Tibial nerve (tissue), 4 donors: ENCODE data around the gene A3GALT2. TPM values are rescaled to one million over a fixed set of nuclear protein-coding genes. Genes with fewer than 3 reads are reported as not detected.

ENCODE experiments used
- DNase-seq, 2 donors: peaks; one replicate each; pipeline ENCODE4 v3.0.0-alpha.2; 2019; ENCODE audit warnings: low spot score in 2 of 2
- H3K27ac ChIP-seq, 4 donors: fragments of 200-600 bp; sonication (generic) in 3 of 4; one replicate each; pipeline ENCODE4 v1.5.1; 2017 to 2019; ENCODE audit warnings: mild to moderate bottlenecking in 1 of 4
- H3K27me3 ChIP-seq, 2 donors: fragments of 200-600 bp; sonication (generic) in 1 of 2; one replicate each; pipeline versions ENCODE4 v1.5.1 to v1.6.0; 2017 to 2019
- H3K36me3 ChIP-seq, 3 donors: fragments of 200-600 bp; sonication (generic); one replicate each; pipeline ENCODE4 v1.5.1; 2018 to 2019
- H3K4me1 ChIP-seq, 4 donors: fragments of 200-600 bp; sonication (generic) in 3 of 4; one replicate each; pipeline ENCODE4 v1.5.1; 2017 to 2019
- H3K4me3 ChIP-seq, 4 donors: fragments of 200-600 bp; sonication (generic) in 3 of 4; one replicate each; pipeline ENCODE4 v1.5.1; 2017 to 2019; ENCODE audit warnings: mild to moderate bottlenecking in 1 of 4, moderate library complexity in 1 of 4
- H3K9me3 ChIP-seq, 4 donors: fragments of 200-600 bp; sonication (generic) in 3 of 4; one replicate each; pipeline ENCODE4 v1.5.1; 2017 to 2019
- CTCF ChIP-seq, 5 experiments: fragments of 200-600 bp in 3 of 5; fragments of 450-650 bp in 2 of 5; sonication (generic) in 3 of 5; IDR thresholded peaks; one replicate each; pipeline ENCODE4 v1.5.1; 2016 to 2019; ENCODE audit warnings: antibody characterized with exemption in 5 of 5, mild to moderate bottlenecking in 3 of 5, moderate library complexity in 2 of 5
- EP300 ChIP-seq, 2 donors: sonication (generic); formaldehyde crosslinking; IDR thresholded peaks; one replicate each; pipeline ENCODE4 v1.6.1; 2017; ENCODE audit warnings: antibody characterized with exemption in 2 of 2, mild to moderate bottlenecking in 1 of 2
- POLR2A ChIP-seq, 2 donors: fragments of 450-650 bp; IDR thresholded peaks; one replicate each; pipeline ENCODE4 v1.6.1; 2017; ENCODE audit warnings: antibody characterized with exemption in 2 of 2, mild to moderate bottlenecking in 2 of 2, moderate library complexity in 2 of 2
- WGBS, 2 donors: methylation state at CpG; one replicate each; pipeline ENCODE4 v1.1.5; 2018; 5-methylcytosine and 5-hydroxymethylcytosine counted together
- total RNA-seq, 4 donors: library from RNA; depleted of rRNA; stranded (reverse); fragments of >200 nt; gene quantifications; one replicate each; pipeline ENCODE4 v1.1.0, GENCODE V29; 2016

Gene A3GALT2
- total RNA-seq, 4 donors from 2014 or later: 0.42 to 0.66 TPM; not detected in 2

DNA sequence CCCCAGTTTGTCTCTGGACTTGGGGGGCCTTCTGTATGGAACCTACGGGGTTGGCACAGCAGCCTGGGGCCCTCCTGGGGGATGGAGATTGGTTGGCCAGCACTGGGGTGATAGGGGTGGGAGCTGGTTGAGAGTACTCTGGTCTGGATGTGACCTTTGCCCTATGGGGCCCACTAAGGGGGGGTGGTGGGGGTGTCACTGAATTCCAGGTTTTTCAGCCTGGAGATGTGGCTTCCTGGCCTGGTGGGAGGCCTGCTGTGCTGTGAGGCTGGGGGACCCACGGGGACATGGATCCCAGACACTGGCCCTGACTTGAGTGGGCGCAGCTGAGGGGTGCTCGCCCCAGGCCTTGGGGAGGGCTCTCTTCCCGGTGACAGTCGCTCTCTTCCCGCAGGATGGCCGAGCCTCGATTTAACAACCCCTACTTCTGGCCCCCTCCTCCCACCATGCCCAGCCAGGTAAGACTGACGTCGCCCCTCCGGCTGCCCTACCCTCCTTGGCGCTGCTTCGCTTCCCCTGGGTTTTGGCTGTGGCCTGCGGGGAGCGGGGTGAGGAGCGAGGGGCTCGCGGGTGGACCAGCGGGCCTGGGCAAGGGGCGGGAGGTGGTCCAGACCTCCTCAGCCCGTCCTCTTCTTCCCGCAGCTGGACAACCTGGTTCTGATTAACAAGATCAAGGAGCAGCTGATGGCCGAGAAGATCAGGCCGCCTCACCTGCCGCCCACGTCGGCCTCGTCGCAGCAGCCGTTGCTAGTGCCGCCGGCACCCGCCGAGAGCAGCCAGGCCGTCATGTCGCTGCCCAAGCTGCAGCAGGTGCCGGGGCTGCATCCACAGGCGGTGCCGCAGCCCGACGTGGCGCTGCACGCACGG, 45.0 kb downstream of the A3GALT2 start:
- WGBS, 2 donors: 92 to 94% methylated on average over 37 to 45 of the region's 45 CpGs
- H3K9me3 ChIP-seq: no peaks in the 10 kb centered on the region
- DNase-seq: no peak
- no peak overlapping the region for H3K4me3 ChIP-seq
- peaks cover 0 to 58% (median 9%) of the 10 kb centered on the region in 3 donors for H3K36me3 ChIP-seq
- no peak for TF ChIP-seq EP300 (IDR thresholded peaks at IDR 0.05)
- no peak for TF ChIP-seq CTCF (IDR thresholded peaks at IDR 0.05)
- no peak for TF ChIP-seq POLR2A (IDR thresholded peaks at IDR 0.05)
- H3K27ac ChIP-seq: peak overlapping the region in 1 of 4 donors; percentile 35
- H3K27me3 ChIP-seq: no peaks in the 10 kb centered on the region
- H3K4me1 ChIP-seq: peaks cover 0 to 28% (median 1%) of the 10 kb centered on the region in 4 donors

- Histone ChIP-seq H3K4me1 (peaks cover 0 to 36% (median 3%) of the 10 kb centered on the region in 4 donors), H3K27ac (peak overlapping the region in 1 of 4 donors; percentile 35), H3K36me3 (peaks cover 0 to 57% (median 9%) of the 10 kb centered on the region in 3 donors), H3K4me3 (no peak overlapping the region), H3K27me3 (no peaks in the 10 kb centered on the region), H3K9me3 (no peaks in the 10 kb centered on the region)
- DNase-seq: no peak
- TF ChIP-seq CTCF (IDR thresholded peaks at IDR 0.05) (no peak), POLR2A (IDR thresholded peaks at IDR 0.05) (no peak), EP300 (IDR thresholded peaks at IDR 0.05) (no peak)
- WGBS, 2 donors: 64 to 72% methylated on average over 6 of the region's 6 CpGs
These were observed 45.7 kb downstream of the A3GALT2 start for GRCh38 chr1:33275195-33275594.

GRCh38 chr1:33274446-33274845, 46.5 kb downstream of the A3GALT2 start:
- WGBS, 2 donors: 95 to 100% methylated on average over 1 of the region's 1 CpG
- no peak for DNase-seq
- peaks cover 0 to 43% (median 5%) of the 10 kb centered on the region in 4 donors for H3K4me1 ChIP-seq

GRCh38 chr1:33273961-33274371, 46.9 kb downstream of the A3GALT2 start:
- Histone ChIP-seq H3K9me3 (no peaks in the 10 kb centered on the region), H3K27me3 (no peaks in the 10 kb centered on the region), H3K36me3 (peaks cover 0 to 51% (median 9%) of the 10 kb centered on the region in 3 donors), H3K4me1 (peaks cover 0 to 48% (median 9%) of the 10 kb centered on the region in 4 donors), H3K4me3 (no peak overlapping the region), H3K27ac (no peak overlapping the region)
- TF ChIP-seq POLR2A (IDR thresholded peaks at IDR 0.05) (no peak), EP300 (IDR thresholded peaks at IDR 0.05) (no peak), CTCF (IDR thresholded peaks at IDR 0.05) (no peak)
- WGBS, 2 donors: 80 to 82% methylated on average over 7 of the region's 7 CpGs
- no peak for DNase-seq

More at GRCh38 chr1:33274446-33274845, 46.5 kb downstream of the A3GALT2 start:
- H3K9me3 ChIP-seq: no peaks in the 10 kb centered on the region
- no peaks in the 10 kb centered on the region for H3K27me3 ChIP-seq
- peaks cover 0 to 56% (median 9%) of the 10 kb centered on the region in 3 donors for H3K36me3 ChIP-seq
- no peak overlapping the region for H3K27ac ChIP-seq
- TF ChIP-seq EP300 (IDR thresholded peaks at IDR 0.05) (no peak), CTCF (IDR thresholded peaks at IDR 0.05) (no peak)
- no peak overlapping the region for H3K4me3 ChIP-seq

- Histone ChIP-seq H3K27me3 (no peaks in the 10 kb centered on the region), H3K27ac (no peak overlapping the region), H3K9me3 (no peaks in the 10 kb centered on the region), H3K4me3 (no peak overlapping the region), H3K4me1 (peaks cover 0 to 54% (median 13%) of the 10 kb centered on the region in 4 donors), H3K36me3 (peaks cover 0 to 46% (median 9%) of the 10 kb centered on the region in 3 donors)
- no peak for DNase-seq
- 70 to 84% methylated on average over 3 of the region's 3 CpGs for WGBS, 2 donors
- no peak for TF ChIP-seq EP300 (IDR thresholded peaks at IDR 0.05)
- no peak for TF ChIP-seq POLR2A (IDR thresholded peaks at IDR 0.05)
- no peak for TF ChIP-seq CTCF (IDR thresholded peaks at IDR 0.05)
These were observed 47.5 kb downstream of the A3GALT2 start for GRCh38 chr1:33273406-33273805.
